ENCODE measurements around the gene LYST.

Gene LYST

GRCh38 chr1:235736263-235736662 is 130.4 kb downstream of the LYST start:
- Histone ChIP-seq H3K9ac (ENCODE audit: low read length) (no peak overlapping the region), H3K4me3 (ENCODE audit: low read length) (no peak overlapping the region), H3K27me3 (ENCODE audit: control insufficient read depth, insufficient read depth, low read length) (no peaks in the 10 kb centered on the region), H3K27ac (ENCODE audit: low read depth, low read length) (no peak overlapping the region), H3K4me1 (ENCODE audit: control insufficient read depth, insufficient read depth, low read length) (no peaks in the 10 kb centered on the region), H3K36me3 (ENCODE audit: control insufficient read depth, insufficient read depth, low read length) (no peaks in the 10 kb centered on the region)

GRCh38 chr1:235735621-235736020 is 131.1 kb downstream of the LYST start:
- H3K27me3 ChIP-seq (ENCODE audit: control insufficient read depth, insufficient read depth, low read length) = no peaks in the 10 kb centered on the region
- no peak overlapping the region for H3K27ac ChIP-seq (ENCODE audit: low read depth, low read length)
- no peaks in the 10 kb centered on the region for H3K4me1 ChIP-seq (ENCODE audit: control insufficient read depth, insufficient read depth, low read length)
- no peak overlapping the region for H3K9ac ChIP-seq (ENCODE audit: low read length)
- no peaks in the 10 kb centered on the region for H3K36me3 ChIP-seq (ENCODE audit: control insufficient read depth, insufficient read depth, low read length)
- H3K4me3 ChIP-seq (ENCODE audit: low read length) = no peak overlapping the region

- no peak overlapping the region for H3K9ac ChIP-seq (ENCODE audit: low read length)
- H3K4me3 ChIP-seq (ENCODE audit: low read length) = no peak overlapping the region
- H3K27ac ChIP-seq (ENCODE audit: low read depth, low read length) = no peak overlapping the region
- H3K27me3 ChIP-seq (ENCODE audit: control insufficient read depth, insufficient read depth, low read length) = no peaks in the 10 kb centered on the region
- no peaks in the 10 kb centered on the region for H3K36me3 ChIP-seq (ENCODE audit: control insufficient read depth, insufficient read depth, low read length)
- H3K4me1 ChIP-seq (ENCODE audit: control insufficient read depth, insufficient read depth, low read length) = no peaks in the 10 kb centered on the region
Observed at GRCh38 chr1:235734335-235734734, 132.4 kb downstream of the LYST start.

GRCh38 chr1:235730007-235730406 is 136.7 kb downstream of the LYST start:
- H3K4me3 ChIP-seq (ENCODE audit: low read length) = no peak overlapping the region
- no peak overlapping the region for H3K27ac ChIP-seq (ENCODE audit: low read depth, low read length)
- H3K9ac ChIP-seq (ENCODE audit: low read length) = no peak overlapping the region
- H3K4me1 ChIP-seq (ENCODE audit: control insufficient read depth, insufficient read depth, low read length) = no peaks in the 10 kb centered on the region
- no peaks in the 10 kb centered on the region for H3K36me3 ChIP-seq (ENCODE audit: control insufficient read depth, insufficient read depth, low read length)
- H3K27me3 ChIP-seq (ENCODE audit: control insufficient read depth, insufficient read depth, low read length) = no peaks in the 10 kb centered on the region

- peaks cover 14% of the 10 kb centered on the region for H3K36me3 ChIP-seq (ENCODE audit: control insufficient read depth, insufficient read depth, low read length)
- no peak overlapping the region for H3K9ac ChIP-seq (ENCODE audit: low read length)
- no peak overlapping the region for H3K27ac ChIP-seq (ENCODE audit: low read depth, low read length)
- H3K27me3 ChIP-seq (ENCODE audit: control insufficient read depth, insufficient read depth, low read length) = no peaks in the 10 kb centered on the region
- no peak overlapping the region for H3K4me3 ChIP-seq (ENCODE audit: low read length)
- no peaks in the 10 kb centered on the region for H3K4me1 ChIP-seq (ENCODE audit: control insufficient read depth, insufficient read depth, low read length)
Observed at GRCh38 chr1:235726557-235726956, 140.1 kb downstream of the LYST start.

GRCh38 chr1:235725434-235725833 is 141.3 kb downstream of the LYST start:
- no peaks in the 10 kb centered on the region for H3K27me3 ChIP-seq (ENCODE audit: control insufficient read depth, insufficient read depth, low read length)
- no peaks in the 10 kb centered on the region for H3K4me1 ChIP-seq (ENCODE audit: control insufficient read depth, insufficient read depth, low read length)
- peaks cover 16% of the 10 kb centered on the region for H3K36me3 ChIP-seq (ENCODE audit: control insufficient read depth, insufficient read depth, low read length)
- no peak overlapping the region for H3K9ac ChIP-seq (ENCODE audit: low read length)
- H3K4me3 ChIP-seq (ENCODE audit: low read length) = no peak overlapping the region
- no peak overlapping the region for H3K27ac ChIP-seq (ENCODE audit: low read depth, low read length)

- no peak overlapping the region for H3K27ac ChIP-seq (ENCODE audit: low read depth, low read length)
Observed at GRCh38 chr1:235724730-235725129, 142.0 kb downstream of the LYST start.

GRCh38 chr1:235722858-235723257 is 143.8 kb downstream of the LYST start:
- Histone ChIP-seq H3K9ac (ENCODE audit: low read length) (no peak overlapping the region), H3K4me1 (ENCODE audit: control insufficient read depth, insufficient read depth, low read length) (no peaks in the 10 kb centered on the region), H3K27me3 (ENCODE audit: control insufficient read depth, insufficient read depth, low read length) (no peaks in the 10 kb centered on the region), H3K36me3 (ENCODE audit: control insufficient read depth, insufficient read depth, low read length) (peaks cover 19% of the 10 kb centered on the region), H3K27ac (ENCODE audit: low read depth, low read length) (no peak overlapping the region), H3K4me3 (ENCODE audit: low read length) (no peak overlapping the region)

More at GRCh38 chr1:235724730-235725129, 142.0 kb downstream of the LYST start:
- no peak overlapping the region for H3K9ac ChIP-seq (ENCODE audit: low read length)
- H3K27me3 ChIP-seq (ENCODE audit: control insufficient read depth, insufficient read depth, low read length) = no peaks in the 10 kb centered on the region
- no peak overlapping the region for H3K4me3 ChIP-seq (ENCODE audit: low read length)
- H3K36me3 ChIP-seq (ENCODE audit: control insufficient read depth, insufficient read depth, low read length) = peaks cover 16% of the 10 kb centered on the region
- H3K4me1 ChIP-seq (ENCODE audit: control insufficient read depth, insufficient read depth, low read length) = no peaks in the 10 kb centered on the region

- Histone ChIP-seq H3K27me3 (ENCODE audit: control insufficient read depth, insufficient read depth, low read length) (no peaks in the 10 kb centered on the region), H3K9ac (ENCODE audit: low read length) (no peak overlapping the region), H3K36me3 (ENCODE audit: control insufficient read depth, insufficient read depth, low read length) (peaks cover 19% of the 10 kb centered on the region), H3K27ac (ENCODE audit: low read depth, low read length) (no peak overlapping the region), H3K4me3 (ENCODE audit: low read length) (no peak overlapping the region), H3K4me1 (ENCODE audit: control insufficient read depth, insufficient read depth, low read length) (no peaks in the 10 kb centered on the region)
Observed at GRCh38 chr1:235721982-235722381, 144.7 kb downstream of the LYST start.

GRCh38 chr1:235720544-235720943 is 146.2 kb downstream of the LYST start:
- Histone ChIP-seq H3K27me3 (ENCODE audit: control insufficient read depth, insufficient read depth, low read length) (no peaks in the 10 kb centered on the region), H3K27ac (ENCODE audit: low read depth, low read length) (no peak overlapping the region), H3K36me3 (ENCODE audit: control insufficient read depth, insufficient read depth, low read length) (peaks cover 22% of the 10 kb centered on the region), H3K4me1 (ENCODE audit: control insufficient read depth, insufficient read depth, low read length) (no peaks in the 10 kb centered on the region), H3K4me3 (ENCODE audit: low read length) (no peak overlapping the region), H3K9ac (ENCODE audit: low read length) (no peak overlapping the region)

- H3K27ac ChIP-seq (ENCODE audit: low read depth, low read length) = no peak overlapping the region
- H3K4me3 ChIP-seq (ENCODE audit: low read length) = no peak overlapping the region
- no peak overlapping the region for H3K9ac ChIP-seq (ENCODE audit: low read length)
- no peaks in the 10 kb centered on the region for H3K4me1 ChIP-seq (ENCODE audit: control insufficient read depth, insufficient read depth, low read length)
- peaks cover 10% of the 10 kb centered on the region for H3K36me3 ChIP-seq (ENCODE audit: control insufficient read depth, insufficient read depth, low read length)
- H3K27me3 ChIP-seq (ENCODE audit: control insufficient read depth, insufficient read depth, low read length) = no peaks in the 10 kb centered on the region
Observed at GRCh38 chr1:235714205-235714897, 152.4 kb downstream of the LYST start.

GRCh38 chr1:235712812-235713211 is 153.9 kb downstream of the LYST start:
- H3K4me3 ChIP-seq (ENCODE audit: low read length) = no peak overlapping the region
- no peaks in the 10 kb centered on the region for H3K27me3 ChIP-seq (ENCODE audit: control insufficient read depth, insufficient read depth, low read length)
- H3K27ac ChIP-seq (ENCODE audit: low read depth, low read length) = no peak overlapping the region
- no peaks in the 10 kb centered on the region for H3K4me1 ChIP-seq (ENCODE audit: control insufficient read depth, insufficient read depth, low read length)
- no peak overlapping the region for H3K9ac ChIP-seq (ENCODE audit: low read length)
- peaks cover 10% of the 10 kb centered on the region for H3K36me3 ChIP-seq (ENCODE audit: control insufficient read depth, insufficient read depth, low read length)

- Histone ChIP-seq H3K36me3 (ENCODE audit: control insufficient read depth, insufficient read depth, low read length) (peaks cover 6% of the 10 kb centered on the region), H3K27ac (ENCODE audit: low read depth, low read length) (no peak overlapping the region), H3K4me3 (ENCODE audit: low read length) (no peak overlapping the region), H3K4me1 (ENCODE audit: control insufficient read depth, insufficient read depth, low read length) (no peaks in the 10 kb centered on the region), H3K9ac (ENCODE audit: low read length) (no peak overlapping the region), H3K27me3 (ENCODE audit: control insufficient read depth, insufficient read depth, low read length) (no peaks in the 10 kb centered on the region)
Observed at GRCh38 chr1:235710687-235711086, 156.0 kb downstream of the LYST start.
